ENCODE data around the gene DNAJB2.

Gene DNAJB2

DNA sequence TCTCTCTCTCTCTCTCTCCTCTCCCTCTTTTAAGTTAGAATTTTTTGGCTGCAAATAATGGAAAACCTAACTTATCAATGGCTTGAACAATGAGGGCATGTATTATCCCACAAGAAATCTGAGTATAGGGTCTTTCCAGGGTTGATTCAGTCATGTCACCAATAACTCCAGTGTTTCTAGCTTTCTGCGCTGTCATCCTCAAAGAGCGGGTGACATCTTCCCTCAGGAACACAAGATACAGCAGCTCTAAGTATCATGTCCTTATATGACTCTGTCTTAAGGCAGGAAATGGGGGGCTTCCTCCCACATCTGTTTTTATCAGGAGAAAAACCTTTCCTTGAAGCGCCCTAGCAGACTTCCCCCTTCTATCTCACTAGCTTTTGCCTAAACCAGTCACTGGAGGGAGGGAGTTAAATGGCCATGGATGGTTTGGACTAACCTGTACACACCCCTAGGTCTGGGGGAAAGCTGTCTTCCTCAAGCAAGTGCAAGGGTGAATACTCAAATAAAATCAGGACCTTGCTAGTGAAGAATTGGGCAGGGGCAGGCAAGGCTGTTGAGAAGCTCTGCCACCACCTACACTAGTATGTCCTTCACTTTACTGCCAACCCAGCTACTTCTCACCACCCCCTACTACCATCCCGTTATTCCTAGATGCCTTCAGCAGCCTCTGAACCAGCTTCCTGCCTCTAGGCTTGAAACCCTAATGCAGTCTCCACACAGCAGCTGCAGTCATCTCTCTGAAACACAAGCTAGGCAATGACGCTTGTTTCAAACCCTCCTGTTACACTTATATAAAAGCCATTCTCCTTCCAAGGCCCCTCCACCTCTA is 17.9 kb upstream of the DNAJB2 start:
- no peak for DNase-seq

GRCh38 chr2:219266232-219266631 is 12.9 kb upstream of the DNAJB2 start:
- no peak for DNase-seq

DNA sequence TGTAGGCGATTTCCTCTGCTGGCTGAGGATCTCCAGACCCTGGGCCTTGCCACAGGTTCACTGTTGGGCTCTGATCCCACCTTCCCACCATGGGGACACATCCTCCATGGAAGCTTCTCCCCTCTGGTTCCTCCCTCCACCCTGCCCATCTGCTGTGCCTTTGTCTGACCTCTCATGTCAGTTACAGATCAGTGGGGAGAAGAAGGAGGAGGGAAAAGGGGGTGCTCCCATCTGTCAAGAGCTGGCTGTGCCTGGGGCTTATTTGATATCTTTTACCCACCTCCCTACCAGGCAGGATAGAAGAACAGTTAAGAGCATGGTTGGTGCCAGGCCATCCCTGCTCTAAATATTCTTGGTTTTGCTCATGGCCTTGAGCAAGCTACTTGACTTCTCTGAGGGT is 12.3 kb upstream of the DNAJB2 start:
- no peak for DNase-seq

GRCh38 chr2:219268294-219268693 is 10.9 kb upstream of the DNAJB2 start:
- no peak for DNase-seq

GRCh38 chr2:219269362-219270054 is 9.7 kb upstream of the DNAJB2 start:
- DNase-seq = no peak

GRCh38 chr2:219270055-219270372 is 9.2 kb upstream of the DNAJB2 start:
- DNase-seq = no peak

- no peak for DNase-seq
Observed at GRCh38 chr2:219271021-219271420, 8.1 kb upstream of the DNAJB2 start.

DNA sequence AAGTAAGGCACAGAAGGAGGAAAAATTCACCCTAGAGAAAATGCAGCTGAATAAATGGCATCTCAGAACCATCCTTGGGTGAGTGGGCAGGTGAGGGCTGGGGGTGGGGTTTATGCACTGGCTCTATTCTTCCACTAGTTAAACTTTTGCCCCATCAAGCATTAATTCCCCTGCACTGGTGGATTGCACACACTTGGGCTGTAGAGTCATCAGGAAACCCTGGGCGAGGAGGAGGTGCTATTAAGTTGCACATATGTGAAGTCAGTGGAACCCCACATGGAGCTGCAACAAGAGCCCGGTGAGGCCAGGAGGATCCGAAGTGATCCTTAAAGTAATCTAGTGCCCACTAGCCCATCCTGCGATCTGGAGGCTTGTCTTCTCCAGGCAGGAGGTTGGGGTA is 6.8 kb upstream of the DNAJB2 start:
- no peak for DNase-seq

- DNase-seq = no peak
Observed at GRCh38 chr2:219272995-219273394, 6.2 kb upstream of the DNAJB2 start.

DNA sequence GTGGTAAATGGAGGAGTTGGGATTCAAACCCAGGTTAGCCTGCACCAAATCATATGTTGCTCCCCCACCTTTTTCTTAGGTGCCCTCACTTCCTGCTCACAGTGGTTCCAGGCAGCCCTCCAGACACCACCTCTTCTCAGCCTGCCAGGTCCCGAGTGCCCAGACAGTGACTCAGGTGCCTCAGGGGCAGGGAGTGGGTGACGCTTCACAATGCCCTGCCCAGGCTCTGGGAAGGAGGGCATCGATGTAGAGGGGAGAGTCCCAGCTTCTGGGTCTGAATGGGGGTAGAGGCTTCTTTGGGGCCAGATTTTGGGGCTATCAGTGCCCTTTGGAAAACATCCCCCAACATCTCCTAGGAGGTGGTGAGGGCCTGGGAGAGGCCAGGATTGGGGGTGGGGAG is 5.2 kb upstream of the DNAJB2 start:
- no peak for DNase-seq

DNA sequence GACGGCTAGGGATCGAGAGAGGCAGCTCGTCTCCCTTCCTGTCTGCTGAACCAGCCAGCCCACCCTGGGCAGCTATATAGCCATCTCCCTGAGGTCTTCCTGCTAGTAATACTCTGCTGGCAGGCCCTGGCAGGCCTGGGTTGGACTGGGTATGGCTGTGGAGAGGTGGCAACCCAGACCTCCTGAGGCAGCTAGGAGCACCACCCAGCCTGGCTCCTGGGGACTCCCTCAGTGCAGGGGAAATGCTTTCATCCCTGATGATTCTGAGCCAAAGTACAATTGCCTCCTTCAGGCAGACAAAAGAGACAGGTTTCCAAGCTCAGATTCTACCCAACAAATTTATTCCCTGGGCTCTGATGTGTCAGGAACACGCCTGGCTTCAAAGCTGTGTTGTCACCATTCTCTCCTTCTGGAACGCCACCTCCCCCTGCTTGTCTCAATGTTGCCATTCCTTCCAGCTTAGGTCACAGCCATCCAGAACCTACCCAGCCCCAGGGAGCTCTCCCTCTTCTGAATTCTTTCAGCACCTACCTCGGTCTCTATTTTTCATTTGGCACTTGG is 4.7 kb upstream of the DNAJB2 start:
- DNase-seq = no peak

GRCh38 chr2:219277703-219278654 is 1.2 kb upstream of the DNAJB2 start:
- peak; percentile 81 for DNase-seq

DNA sequence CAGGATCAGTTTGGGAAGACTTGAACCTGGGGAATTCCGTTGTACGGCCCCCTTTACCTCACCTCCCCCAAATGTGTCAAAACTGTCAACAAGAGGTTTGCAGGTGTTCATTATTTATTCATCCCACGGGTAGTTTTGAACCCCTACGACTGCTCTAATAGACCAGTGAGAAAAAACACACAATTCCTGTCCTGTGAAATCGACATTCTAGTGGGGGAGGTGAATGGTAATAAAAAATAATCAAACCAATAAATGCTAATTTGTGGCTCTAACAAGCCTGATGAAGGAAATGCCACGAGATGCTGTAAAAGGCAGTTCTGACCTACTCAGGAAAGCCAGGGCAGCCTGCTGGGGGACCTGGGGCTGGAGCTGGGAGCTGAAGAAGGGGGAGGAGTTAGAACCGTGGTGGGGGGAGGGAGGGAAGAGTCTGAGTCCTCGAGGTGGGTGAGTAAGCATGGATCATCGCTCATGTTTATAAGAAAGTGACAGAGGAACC is 463 bp upstream of the DNAJB2 start:
- DNase-seq = peak; percentile 23

DNA sequence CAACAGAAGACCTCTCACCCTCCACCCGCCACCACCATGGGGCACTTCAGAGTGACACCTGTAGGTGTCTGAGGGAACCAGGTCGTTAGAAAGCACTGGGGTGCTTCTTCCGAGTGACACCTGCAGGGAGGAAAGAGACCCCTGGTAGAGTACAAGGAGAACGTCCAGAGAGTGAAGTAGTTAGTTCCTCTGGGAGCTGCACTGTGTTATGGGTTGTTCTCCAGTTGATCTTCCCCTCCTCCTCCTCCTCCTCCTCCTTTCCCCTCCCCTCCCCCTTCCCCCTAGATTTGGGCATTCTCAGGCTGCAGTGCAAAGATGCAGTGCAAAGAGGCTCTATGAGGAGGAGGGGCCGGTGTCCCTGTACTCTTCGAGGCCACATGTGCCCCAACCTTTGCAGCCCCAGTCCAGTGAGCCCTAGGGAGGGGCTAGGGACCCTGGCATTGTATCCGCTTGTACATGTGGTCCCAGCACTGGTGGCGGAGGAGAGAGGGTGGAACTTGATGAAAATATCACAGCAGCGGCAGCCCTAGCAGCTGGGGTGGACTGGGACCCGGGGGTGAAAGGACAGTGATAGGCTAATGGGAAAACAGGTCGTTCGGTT is 850 bp downstream of the DNAJB2 start:
- no peak for DNase-seq

GRCh38 chr2:219280651-219281050 is 1.5 kb downstream of the DNAJB2 start:
- no peak for DNase-seq

DNA sequence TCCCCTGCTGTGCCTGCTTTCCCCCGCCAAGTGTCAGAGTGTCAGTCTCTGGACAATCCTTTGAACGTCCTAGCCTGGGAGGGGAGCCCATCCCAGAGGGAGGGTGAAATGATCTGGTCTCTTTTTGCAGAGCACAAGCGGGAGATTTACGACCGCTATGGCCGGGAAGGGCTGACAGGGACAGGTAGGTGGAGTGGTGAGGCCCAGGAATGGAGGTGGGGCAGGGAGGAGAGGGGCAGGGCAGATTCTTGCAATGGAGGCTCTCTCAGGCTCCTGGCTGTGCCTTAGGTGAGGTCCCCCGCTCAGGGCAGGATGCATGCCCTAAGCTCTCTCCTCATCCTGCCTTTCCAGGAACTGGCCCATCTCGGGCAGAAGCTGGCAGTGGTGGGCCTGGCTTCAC is 2.4 kb downstream of the DNAJB2 start:
- DNase-seq = no peak

DNA sequence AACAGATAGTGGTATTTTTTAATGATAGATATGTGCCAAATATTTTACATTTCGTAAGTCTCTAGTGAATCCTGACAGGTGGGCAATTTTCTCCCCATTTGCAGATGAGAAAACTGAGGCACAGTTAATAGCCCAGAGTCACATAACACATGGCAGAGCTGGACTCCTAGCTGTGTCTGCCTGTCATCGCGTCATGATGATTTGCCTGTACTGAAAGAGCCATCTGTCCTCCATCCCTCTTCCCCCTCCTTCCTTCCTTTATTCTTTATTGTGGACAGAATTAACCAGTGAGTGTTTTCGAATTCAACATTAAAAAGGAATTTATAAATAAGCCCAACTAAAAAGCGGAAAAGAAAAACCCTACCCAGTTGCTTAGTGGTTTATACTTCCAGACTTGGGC is 3.2 kb downstream of the DNAJB2 start:
- DNase-seq = no peak

DNA sequence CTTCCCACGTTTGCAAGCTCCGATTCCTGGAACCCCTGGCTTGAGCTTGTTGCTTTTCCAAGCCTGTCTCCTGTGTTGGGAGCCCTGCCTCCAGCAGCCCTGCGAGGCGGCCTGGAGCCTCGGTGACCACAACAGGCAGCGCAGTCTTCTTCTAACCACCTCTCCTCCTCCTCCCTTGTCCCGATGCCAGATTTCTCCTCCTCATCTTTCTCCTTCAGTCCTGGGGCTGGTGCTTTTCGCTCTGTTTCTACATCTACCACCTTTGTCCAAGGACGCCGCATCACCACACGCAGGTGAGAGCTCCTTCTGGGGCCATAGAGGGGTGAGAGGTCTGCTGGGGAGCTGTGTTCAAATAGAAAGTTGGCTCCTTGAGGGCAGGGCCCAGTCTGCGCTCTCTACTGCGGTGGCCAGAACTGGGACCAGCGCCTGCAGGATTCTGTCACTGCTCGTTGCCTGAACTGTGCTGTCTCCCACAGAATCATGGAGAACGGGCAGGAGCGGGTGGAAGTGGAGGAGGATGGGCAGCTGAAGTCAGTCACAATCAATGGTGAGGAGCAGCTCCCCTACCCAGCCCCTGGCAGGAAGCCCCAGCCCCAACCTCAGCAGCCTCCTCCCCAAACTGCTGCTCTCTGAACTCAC is 3.9 kb downstream of the DNAJB2 start:
- DNase-seq = no peak

DNA sequence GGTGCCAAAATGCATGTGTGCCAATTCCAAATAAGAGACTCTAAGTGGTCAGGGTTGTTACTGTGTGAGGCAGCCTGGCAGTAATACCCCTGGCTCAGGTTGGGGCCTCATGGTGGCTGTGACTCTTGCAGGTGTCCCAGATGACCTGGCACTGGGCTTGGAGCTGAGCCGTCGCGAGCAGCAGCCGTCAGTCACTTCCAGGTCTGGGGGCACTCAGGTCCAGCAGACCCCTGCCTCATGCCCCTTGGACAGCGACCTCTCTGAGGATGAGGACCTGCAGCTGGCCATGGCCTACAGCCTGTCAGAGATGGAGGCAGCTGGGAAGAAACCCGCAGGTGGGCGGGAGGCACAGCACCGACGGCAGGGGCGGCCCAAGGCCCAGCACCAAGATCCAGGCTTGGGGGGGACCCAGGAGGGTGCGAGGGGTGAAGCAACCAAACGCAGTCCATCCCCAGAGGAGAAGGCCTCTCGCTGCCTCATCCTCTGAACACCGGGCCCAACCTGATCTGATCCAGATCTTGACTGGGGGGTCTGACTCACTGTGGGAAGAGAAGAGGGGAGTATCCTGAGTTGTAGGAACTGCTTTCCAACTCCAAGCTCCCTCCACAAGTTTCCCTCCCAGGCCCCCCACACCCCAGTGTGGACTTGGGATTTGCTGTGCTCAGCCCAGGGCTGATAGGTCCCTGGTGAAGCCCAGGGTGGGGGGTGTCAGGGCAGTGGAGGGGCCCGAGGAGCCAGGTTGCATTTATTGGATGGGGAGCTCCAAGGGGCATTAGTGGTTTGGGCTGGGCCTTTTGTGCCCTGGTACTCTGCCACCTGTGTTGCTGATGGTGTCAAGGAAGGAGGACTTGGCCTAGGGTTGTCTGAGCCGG is 5.6 kb downstream of the DNAJB2 start:
- no peak for DNase-seq

DNA sequence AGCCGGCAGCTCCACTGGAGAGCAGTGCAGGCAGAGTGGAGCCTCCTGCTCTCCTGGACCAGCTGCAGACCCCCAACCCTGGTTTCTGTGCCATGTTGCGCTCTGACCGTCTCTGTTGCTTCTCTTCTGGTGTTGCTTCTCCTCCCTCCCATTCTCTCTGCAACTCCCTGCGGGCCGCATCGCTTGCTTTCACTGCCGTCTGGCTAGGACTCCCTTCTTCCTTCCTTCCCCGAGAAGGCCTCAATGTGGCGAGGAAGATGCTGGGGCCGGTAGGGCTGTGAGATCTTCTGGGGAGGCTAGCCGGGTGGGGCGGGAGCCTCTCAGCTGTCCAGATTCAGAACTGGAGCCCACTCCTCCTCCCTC is 6.2 kb downstream of the DNAJB2 start:
- no peak for DNase-seq

- DNase-seq = no peak
Observed at GRCh38 chr2:219285894-219286425, 6.8 kb downstream of the DNAJB2 start.
